Naive thymus-derived CD4-positive, alpha-beta T cell (primary cell): Measurements from ENCODE around the gene MED20. TPM values are rescaled to one million over a fixed set of nuclear protein-coding genes. Genes with fewer than 3 reads are reported as not detected.

Experiments used
- ATAC-seq: fragments of 150-1000 bp; cut with Tn5 transposase; 2 replicates; pipeline ENCODE4 v1.10.0; 2021; ENCODE audit warnings: mild to moderate bottlenecking, moderate library complexity
- CTCF ChIA-PET: fragments of 350-600 bp; sonication (Branson Sonifier 250); formaldehyde crosslinking; loops from one replicate; lab custom pipeline; 2021; ENCODE audit warnings: antibody characterized with exemption; lab: Charles Lee
- POLR2A ChIA-PET: fragments of 350-600 bp; sonication (Branson Sonifier 250); formaldehyde crosslinking; loops from one replicate; lab custom pipeline; 2021; ENCODE audit warnings: antibody characterized with exemption, inconsistent platforms; lab: Charles Lee
- DNase-seq, 9 donors: peaks; one replicate each; pipeline versions ENCODE4 v3.0.0 to v3.0.0-alpha.2; 2020 to 2022; ENCODE audit warnings: mixed read lengths in 1 of 9
- H3K27ac ChIP-seq: one replicate; pipeline ENCODE4 v1.7.0; 2013; ENCODE audit warnings: mild to moderate bottlenecking, low read depth, low read length, moderate library complexity
- H3K27me3 ChIP-seq, 2 donors: one replicate each; pipeline ENCODE4 v1.7.0; 2013; ENCODE audit warnings: low read length in 2 of 2, mild to moderate bottlenecking in 2 of 2, moderate library complexity in 2 of 2; ENCODE audit not compliant: control insufficient read depth in 2 of 2, insufficient read depth in 2 of 2
- H3K36me3 ChIP-seq, 3 experiments: 1 replicate in 2 of 3; 2 replicates in 1 of 3; pipeline ENCODE4 v1.7.0; 2013; ENCODE audit warnings: low read length in 3 of 3, mild to moderate bottlenecking in 3 of 3, moderate library complexity in 1 of 3; ENCODE audit not compliant: insufficient read depth in 3 of 3, control insufficient read depth in 2 of 3
- H3K4me1 ChIP-seq, 2 donors: one replicate each; pipeline ENCODE4 v1.7.0; 2013; ENCODE audit warnings: low read length in 2 of 2, mild to moderate bottlenecking in 2 of 2, moderate library complexity in 1 of 2; ENCODE audit not compliant: control insufficient read depth in 2 of 2, insufficient read depth in 2 of 2
- H3K4me3 ChIP-seq: 2 replicates; pipeline ENCODE4 v1.7.0; 2013; ENCODE audit warnings: mild to moderate bottlenecking, low read length
- H3K9me3 ChIP-seq, 3 experiments: 1 replicate in 2 of 3; 2 replicates in 1 of 3; pipeline ENCODE4 v1.7.0; 2013; ENCODE audit warnings: low read length in 3 of 3; ENCODE audit not compliant: control insufficient read depth in 2 of 3
- H3K27ac Mint-ChIP-seq, 9 donors: one replicate each; pipeline ENCODE4 v1.8.0; 2020 to 2022; ENCODE audit warnings: mixed read lengths in 9 of 9, mild to moderate bottlenecking in 8 of 9, moderate library complexity in 5 of 9, inconsistent platforms in 2 of 9
- H3K27me3 Mint-ChIP-seq, 5 donors: one replicate each; pipeline ENCODE4 v1.8.0; 2021 to 2022; ENCODE audit warnings: mixed read lengths in 5 of 5, mild to moderate bottlenecking in 1 of 5
- H3K36me3 Mint-ChIP-seq, 5 donors: one replicate each; pipeline ENCODE4 v1.8.0; 2020 to 2022; ENCODE audit warnings: mixed read lengths in 5 of 5, mild to moderate bottlenecking in 3 of 5, inconsistent platforms in 1 of 5
- H3K4me1 Mint-ChIP-seq, 7 donors: one replicate each; pipeline ENCODE4 v1.8.0; 2020 to 2022; ENCODE audit warnings: mixed read lengths in 7 of 7, mild to moderate bottlenecking in 3 of 7, inconsistent platforms in 1 of 7
- H3K4me3 Mint-ChIP-seq, 10 donors: one replicate each; pipeline ENCODE4 v1.8.0; 2020 to 2022; ENCODE audit warnings: mild to moderate bottlenecking in 10 of 10, mixed read lengths in 10 of 10, moderate library complexity in 6 of 10, inconsistent platforms in 2 of 10
- H3K9me3 Mint-ChIP-seq, 11 donors: one replicate each; pipeline ENCODE4 v1.8.0; 2020 to 2022; ENCODE audit warnings: mixed read lengths in 11 of 11, mild to moderate bottlenecking in 4 of 11, inconsistent platforms in 1 of 11, moderate library complexity in 1 of 11
- intact Hi-C, 2 donors: fragments of 100-400 bp; cut with micrococcal nuclease; formaldehyde crosslinking; loops; one replicate each; pipeline ENCODE4 v1.15.1; 2023
- polyA plus RNA-seq, 2 donors: library from polyadenylated mRNA; unstranded; fragments of 300-500 nt; fragmentation: Illumina TruSeq; gene quantifications; one replicate each; pipeline ENCODE4 v1.2.3, GENCODE V29; 2021
- total RNA-seq, 6 experiments: library from RNA in 5 of 6; stranded (reverse) in 5 of 6; gene quantifications; 1 replicate in 5 of 6; 2 replicates in 1 of 6; pipeline ENCODE4 v1.2.3 and lab custom pipeline; 2021 to 2026

The MED20 gene
- total RNA-seq, result 10 to 100 TPM in 1 of 5 experiments, 1 to 10 TPM in 4; 4.5 to 21.7 (median 9.4) TPM
- polyA plus RNA-seq, result 1 to 10 TPM; 4.2 to 4.7 TPM
- 1.2 reads per million for total RNA-seq (lab: John Stamatoyannopoulos, UW)

GRCh38 chr6:41920921-41921711 lies at the start of gene MED20, which contains the start of gene BYSL:
Gene MED20 (minus strand): TSS chr6:41921139. CDS start chr6:41921018, 121 bp downstream.
Gene BYSL (plus strand): TSS chr6:41921499. CDS start chr6:41921563, 64 bp downstream.
- POLR2A ChIA-PET, result interaction anchor here (0.9 to 2.6 kb wide), 19 partner anchors 9 to 1595 kb away, joined by 3 to 22 read pairs (median 4); partner anchors contain the start of genes TAF8, TOMM6 and UBR2
- H3K9me3 Mint-ChIP-seq, result peaks cover 0 to 14% (median 0%) of the 10 kb centered on the region in 11 donors
- Histone ChIP-seq H3K9me3 (no peaks in the 10 kb centered on the region), H3K27me3 (no peaks in the 10 kb centered on the region), H3K27ac (peak within 1 kb of the TSS; percentile 95), H3K4me1 (peaks cover 20 to 24% of the 10 kb centered on the region in 2 donors), H3K36me3 (peaks cover 0 to 8% (median 0%) of the 10 kb centered on the region in 3 experiments), H3K4me3 (peak within 1 kb of the TSS; percentile 76)
- H3K4me3 Mint-ChIP-seq, result peak within 1 kb of the TSS; percentile 95 to 100 (median 99)
- H3K27ac Mint-ChIP-seq, result peak within 1 kb of the TSS; percentile 94 to 100 (median 99)
- ATAC-seq (peak; percentile 96), DNase-seq (peak; percentile 93 to 99 (median 96))
- H3K36me3 Mint-ChIP-seq, result peaks cover 0 to 19% (median 4%) of the 10 kb centered on the region in 5 donors
- intact Hi-C loops, result loop anchor here (1.0 to 10.0 kb wide), 16 partner anchors 15 to 1058 kb away; partner anchors contain the start of genes MRPS10 (in 2 of the 2), TFEB (in 2 of the 2), TOMM6 (in 2 of the 2) and USP49 (in 2 of the 2)
- CTCF ChIA-PET, result interaction anchor here (0.6 to 2.0 kb wide), 18 partner anchors 9 to 258 kb away, joined by 3 to 27 read pairs (median 3); partner anchors contain the start of gene TOMM6
- H3K4me1 Mint-ChIP-seq, result peaks cover 27 to 58% (median 50%) of the 10 kb centered on the region in 7 donors
- H3K27me3 Mint-ChIP-seq, result peaks cover 0 to 3% (median 0%) of the 10 kb centered on the region in 5 donors

- POLR2A ChIA-PET, result interaction anchor here (0.6 to 1.3 kb wide), 2 partner anchors 17 to 75 kb away, joined by 3 read pairs; no protein-coding TSS in a partner anchor
- Mint-ChIP-seq H3K9me3 (peaks cover 0 to 3% (median 0%) of the 10 kb centered on the region in 11 donors), H3K4me1 (peaks cover 35 to 98% (median 77%) of the 10 kb centered on the region in 7 donors), H3K4me3 (peak overlapping the region; percentile 38 to 81 (median 61)), H3K36me3 (peaks cover 0 to 36% (median 6%) of the 10 kb centered on the region in 5 donors), H3K27me3 (no peaks in the 10 kb centered on the region), H3K27ac (peak overlapping the region; percentile 61 to 94 (median 76))
- intact Hi-C loops, result loop anchor here in 1 of 2 donors (5.0 kb wide), 1 partner anchor 33 kb away; no protein-coding TSS in a partner anchor
- ATAC-seq (peak; percentile 93), DNase-seq (peak in 1 of 9 donors; percentile 44)
- peaks cover 11 to 53% of the 10 kb centered on the region in 2 donors for H3K4me1 ChIP-seq
- no peaks in the 10 kb centered on the region for H3K9me3 ChIP-seq
- H3K36me3 ChIP-seq, result peaks cover 0 to 19% (median 4%) of the 10 kb centered on the region in 3 experiments
- no peaks in the 10 kb centered on the region for H3K27me3 ChIP-seq
- H3K4me3 ChIP-seq, result no peak overlapping the region
- peak overlapping the region; percentile 38 for H3K27ac ChIP-seq
- CTCF ChIA-PET, result no interaction called here
Measured at GRCh38 chr6:41970436-41970846, 49.5 kb upstream of the MED20 start.

- Histone ChIP-seq H3K27ac (peak overlapping the region; percentile 56), H3K4me1 (peaks cover 20 to 50% of the 10 kb centered on the region in 2 donors), H3K36me3 (peaks cover 0 to 38% (median 4%) of the 10 kb centered on the region in 3 experiments), H3K9me3 (no peaks in the 10 kb centered on the region), H3K4me3 (no peak overlapping the region), H3K27me3 (no peaks in the 10 kb centered on the region)
- Mint-ChIP-seq H3K4me3 (peak overlapping the region in 5 of 10 donors; percentile 4 to 49 (median 27)), H3K36me3 (peaks cover 4 to 35% (median 7%) of the 10 kb centered on the region in 5 donors), H3K9me3 (peaks cover 0 to 3% (median 0%) of the 10 kb centered on the region in 11 donors), H3K27ac (peak overlapping the region in 8 of 9 donors; percentile 20 to 79 (median 56)), H3K27me3 (no peaks in the 10 kb centered on the region), H3K4me1 (peaks cover 57 to 97% (median 78%) of the 10 kb centered on the region in 7 donors)
- peak in 1 of 9 donors; percentile 15 for DNase-seq
- POLR2A ChIA-PET, result interaction anchor here (1.3 kb wide), 1 partner anchor 12 kb away, joined by 3 read pairs; no protein-coding TSS in a partner anchor
- intact Hi-C loops, result no loop called here
- CTCF ChIA-PET, result interaction anchor here (0.9 kb wide), 1 partner anchor 181 kb away, joined by 4 read pairs; no protein-coding TSS in a partner anchor
- ATAC-seq, result peak; percentile 33
Measured at GRCh38 chr6:41967312-41968287, 46.7 kb upstream of the MED20 start.

GRCh38 chr6:41966961-41967311 lies 46.0 kb upstream of the MED20 start:
- H3K27ac ChIP-seq, result peak overlapping the region; percentile 56
- H3K27ac Mint-ChIP-seq, result peak overlapping the region in 6 of 9 donors; percentile 26 to 79 (median 60)
- intact Hi-C loops, result no loop called here
- POLR2A ChIA-PET, result interaction anchor here (1.6 kb wide), 1 partner anchor 29 kb away, joined by 3 read pairs; no protein-coding TSS in a partner anchor
- peaks cover 54 to 97% (median 73%) of the 10 kb centered on the region in 7 donors for H3K4me1 Mint-ChIP-seq
- DNase-seq, result no peak
- H3K9me3 ChIP-seq, result no peaks in the 10 kb centered on the region
- H3K27me3 ChIP-seq, result no peaks in the 10 kb centered on the region
- peaks cover 4 to 30% (median 7%) of the 10 kb centered on the region in 5 donors for H3K36me3 Mint-ChIP-seq
- H3K4me1 ChIP-seq, result peaks cover 20 to 50% of the 10 kb centered on the region in 2 donors
- peaks cover 0 to 3% (median 0%) of the 10 kb centered on the region in 11 donors for H3K9me3 Mint-ChIP-seq
- H3K36me3 ChIP-seq, result peaks cover 0 to 38% (median 4%) of the 10 kb centered on the region in 3 experiments
- peak overlapping the region in 2 of 10 donors; percentile 16 to 37 for H3K4me3 Mint-ChIP-seq
- no peaks in the 10 kb centered on the region for H3K27me3 Mint-ChIP-seq
- CTCF ChIA-PET, result no interaction called here
- no peak for ATAC-seq
- H3K4me3 ChIP-seq, result no peak overlapping the region

- ChIA-PET POLR2A (interaction anchor here (0.6 to 1.6 kb wide), 4 partner anchors 10 to 32 kb away, joined by 3 to 5 read pairs (median 4); no protein-coding TSS in a partner anchor), CTCF (no interaction called here)
- no peaks in the 10 kb centered on the region for H3K27me3 Mint-ChIP-seq
- peaks cover 6 to 35% (median 9%) of the 10 kb centered on the region in 5 donors for H3K36me3 Mint-ChIP-seq
- Histone ChIP-seq H3K36me3 (peaks cover 0 to 40% (median 4%) of the 10 kb centered on the region in 3 experiments), H3K27ac (peak overlapping the region; percentile 43), H3K27me3 (no peaks in the 10 kb centered on the region), H3K9me3 (no peaks in the 10 kb centered on the region), H3K4me3 (no peak overlapping the region), H3K4me1 (peaks cover 25 to 51% of the 10 kb centered on the region in 2 donors)
- intact Hi-C loops, result no loop called here
- H3K4me1 Mint-ChIP-seq, result peaks cover 60 to 97% (median 79%) of the 10 kb centered on the region in 7 donors
- peak overlapping the region in 6 of 9 donors; percentile 28 to 80 (median 70) for H3K27ac Mint-ChIP-seq
- H3K4me3 Mint-ChIP-seq, result peak overlapping the region in 1 of 10 donors; percentile 33
- no peak for DNase-seq
- H3K9me3 Mint-ChIP-seq, result peaks cover 0 to 8% (median 0%) of the 10 kb centered on the region in 11 donors
- no peak for ATAC-seq
Measured at GRCh38 chr6:41966214-41966920, 45.4 kb upstream of the MED20 start.
